ENCODE data around the gene DNAJB4. TPM values are rescaled to one million over a fixed set of nuclear protein-coding genes. Genes with fewer than 3 reads are reported as not detected.
A peak's percentile ranks its signal among the peaks of the same experiment; 100 is the strongest.

DNAJB4 gene
- total and polyA plus RNA-seq, 4 donors = 28.8 to 73.6 (median 39.0) TPM

Small RNA genes lying within 50 kb of the gene (small RNA-seq; reads per million reads assigned to genes)
- 1.0 reads per million, percentile 79 among the genes with 10 or more reads in this experiment for gene AC103591.3 (ENCODE audit: low replicate concordance)

Other genes with a start within 250 kb of the DNAJB4 start
- gene USP33, start 245.1 kb upstream of the DNAJB4 start, total RNA-seq = 100 to 1,000 TPM in 1 of 2 donors, 10 to 100 TPM in 1; 96.5 to 207 TPM
- 10 to 100 TPM; 85.2 to 97.2 TPM for gene USP33, start 245.1 kb upstream of the DNAJB4 start, polyA plus RNA-seq (ENCODE audit: insufficient read length in 2 of 2)
- gene MIGA1, start 225.3 kb upstream of the DNAJB4 start, total RNA-seq = 10 to 100 TPM; 21.9 to 47.0 TPM
- 10 to 100 TPM; 14.9 to 18.1 TPM for gene MIGA1, start 225.3 kb upstream of the DNAJB4 start, polyA plus RNA-seq (ENCODE audit: insufficient read length in 2 of 2)
- gene NEXN, start 116.3 kb upstream of the DNAJB4 start, total RNA-seq = 1 to 10 TPM; 1.8 to 2.5 TPM
- 1 to 10 TPM; 4.5 to 5.2 TPM for gene NEXN, start 116.3 kb upstream of the DNAJB4 start, polyA plus RNA-seq (ENCODE audit: insufficient read length in 2 of 2)
- 100 to 1,000 TPM; 163 to 215 TPM for gene FUBP1, start 25.9 kb upstream of the DNAJB4 start, total RNA-seq
- gene FUBP1, start 25.9 kb upstream of the DNAJB4 start, polyA plus RNA-seq (ENCODE audit: insufficient read length in 2 of 2) = 100 to 1,000 TPM; 206 to 246 TPM
- 1 to 10 TPM; 1.2 to 1.5 TPM for gene GIPC2, start 41.0 kb downstream of the DNAJB4 start, total RNA-seq
- 1 to 10 TPM in 1 of 2 donors, under 1 TPM in 1; 0.41 to 1.1 TPM for gene GIPC2, start 41.0 kb downstream of the DNAJB4 start, polyA plus RNA-seq (ENCODE audit: insufficient read length in 2 of 2)

Data from spinal cord (tissue), 4 donors.